ENCODE data around the gene CIRBP. TPM values are rescaled to one million over a fixed set of nuclear protein-coding genes. Genes with fewer than 3 reads are reported as not detected.

The CIRBP gene
- polyA plus RNA-seq, 1 of the 3 experiments (the other 2 are of a cell fraction), result 762 TPM

- no peak overlapping the region for H3K4me3 ChIP-seq (ENCODE audit: low read depth in 2 of 2, low read length in 1 of 2)
- no peaks in the 10 kb centered on the region for H3K4me1 ChIP-seq (ENCODE audit: control insufficient read depth in 1 of 2, insufficient read depth in 2 of 2, low read depth in 1 of 2, low read length in 1 of 2)
- H3K36me3 ChIP-seq (replicated peaks in 1 of 2; ENCODE audit: control insufficient read depth in 1 of 2, insufficient read depth in 2 of 2, low read length in 1 of 2), result no peaks in the 10 kb centered on the region
- no peaks in the 10 kb centered on the region for H3K79me2 ChIP-seq (ENCODE audit: insufficient read depth)
- no peaks in the 10 kb centered on the region for H3K9me3 ChIP-seq
- no peak overlapping the region for H2AFZ ChIP-seq (ENCODE audit: low read depth)
- WGBS (ENCODE audit: low lambda C conversion rate), result 87% methylated on average over 3 of the region's 24 CpGs
- H3K9me2 ChIP-seq, result no peaks in the 10 kb centered on the region
- H3K9ac ChIP-seq, result no peak overlapping the region
- TF ChIP-seq NFIC (IDR thresholded peaks at IDR 0.05; ENCODE audit: borderline replicate concordance) (no peak), FOXJ3 (CRISPR knock-in tag; IDR thresholded peaks at IDR 0.05) (no peak), FOSL2 (IDR thresholded peaks at IDR 0.05; ENCODE audit: borderline replicate concordance, low read depth) (no peak), RAD21 (IDR thresholded peaks at IDR 0.05; ENCODE audit: low read length) (no peak)
- no peak overlapping the region for H3K4me2 ChIP-seq
- no peak for DNase-seq
- H3K27me3 ChIP-seq (ENCODE audit: insufficient read depth), result no peaks in the 10 kb centered on the region
- ChIA-PET POLR2A (no interaction called here), CTCF (no interaction called here)
- no peaks in the 10 kb centered on the region for H3F3A ChIP-seq (replicated peaks; ENCODE audit: insufficient read depth)
- H3K27ac ChIP-seq (ENCODE audit: low read depth in 2 of 2, low read length in 1 of 2), result no peak overlapping the region
- no peaks in the 10 kb centered on the region for H4K20me1 ChIP-seq (ENCODE audit: insufficient read depth)
These were observed 27.6 kb downstream of the CIRBP start for GRCh38 chr19:1296575-1297271.

GRCh38 chr19:1298235-1298634 lies 29.1 kb downstream of the CIRBP start:
- 93% methylated on average over 5 of the region's 8 CpGs for WGBS (ENCODE audit: low lambda C conversion rate)
- H3K27me3 ChIP-seq (ENCODE audit: insufficient read depth), result no peaks in the 10 kb centered on the region
- no peaks in the 10 kb centered on the region for H3K79me2 ChIP-seq (ENCODE audit: insufficient read depth)
- H3K9me3 ChIP-seq, result no peaks in the 10 kb centered on the region
- H3K4me1 ChIP-seq (ENCODE audit: control insufficient read depth in 1 of 2, insufficient read depth in 2 of 2, low read depth in 1 of 2, low read length in 1 of 2), result no peaks in the 10 kb centered on the region
- no peaks in the 10 kb centered on the region for H3K9me2 ChIP-seq
- no peak overlapping the region for H3K4me3 ChIP-seq (ENCODE audit: low read depth in 2 of 2, low read length in 1 of 2)
- ChIA-PET CTCF (interaction anchor here (0.7 kb wide), 2 partner anchors 17 to 66 kb away, joined by 3 to 4 read pairs; no protein-coding TSS in a partner anchor), POLR2A (no interaction called here)
- no peaks in the 10 kb centered on the region for H3K36me3 ChIP-seq (replicated peaks in 1 of 2; ENCODE audit: control insufficient read depth in 1 of 2, insufficient read depth in 2 of 2, low read length in 1 of 2)
- no peaks in the 10 kb centered on the region for H3F3A ChIP-seq (replicated peaks; ENCODE audit: insufficient read depth)
- H3K9ac ChIP-seq, result no peak overlapping the region
- H3K4me2 ChIP-seq, result no peak overlapping the region
- H3K27ac ChIP-seq (ENCODE audit: low read depth in 2 of 2, low read length in 1 of 2), result no peak overlapping the region
- H4K20me1 ChIP-seq (ENCODE audit: insufficient read depth), result no peaks in the 10 kb centered on the region
- H2AFZ ChIP-seq (ENCODE audit: low read depth), result no peak overlapping the region
- DNase-seq, result no peak
- TF ChIP-seq EZH2phosphoT487 (IDR thresholded peaks at IDR 0.05; ENCODE audit: borderline replicate concordance, low read depth), result no peak
- no peak for TF ChIP-seq NRF1 (IDR thresholded peaks at IDR 0.05; ENCODE audit: low read depth, low read length)
- TF ChIP-seq USF1 (IDR thresholded peaks at IDR 0.05; ENCODE audit: borderline replicate concordance, low read depth), result no peak
- no peak for TF ChIP-seq POLR2AphosphoS5 (IDR thresholded peaks at IDR 0.05; ENCODE audit: low read depth, low read length)
- TF ChIP-seq MXI1 (IDR thresholded peaks at IDR 0.05; ENCODE audit: low read depth, low read length), result no peak
- TF ChIP-seq USF2 (IDR thresholded peaks at IDR 0.05; ENCODE audit: borderline replicate concordance, low read depth, low read length), result no peak
- TF ChIP-seq TAF1 (IDR thresholded peaks at IDR 0.05; ENCODE audit: borderline replicate concordance, low read depth, low read length), result no peak
- no peak for TF ChIP-seq SIN3A (IDR thresholded peaks at IDR 0.05; ENCODE audit: borderline replicate concordance, low read depth, low read length)
- TF ChIP-seq NFIC (IDR thresholded peaks at IDR 0.05; ENCODE audit: borderline replicate concordance), result no peak
- TF ChIP-seq RXRA (IDR thresholded peaks at IDR 0.05; ENCODE audit: borderline replicate concordance, low read depth), result no peak
- no peak for TF ChIP-seq IRF3 (IDR thresholded peaks at IDR 0.05; ENCODE audit: low read depth, low read length)
- no peak for TF ChIP-seq REST (IDR thresholded peaks at IDR 0.05; ENCODE audit: low read depth, low read length)
- no peak for TF ChIP-seq MEF2A (IDR thresholded peaks at IDR 0.05; ENCODE audit: borderline replicate concordance, low read depth)
- TF ChIP-seq GABPA (IDR thresholded peaks at IDR 0.05; ENCODE audit: low read depth), result no peak
- no peak for TF ChIP-seq CTCF (IDR thresholded peaks at IDR 0.05)
